ENCODE measurements around the gene ZFYVE21. TPM values are rescaled to one million over a fixed set of nuclear protein-coding genes. Genes with fewer than 3 reads are reported as not detected.

ZFYVE21 gene
- total RNA-seq, 3 donors from 2014 or later, result 49.9 to 67.1 (median 60.9) TPM

DNA sequence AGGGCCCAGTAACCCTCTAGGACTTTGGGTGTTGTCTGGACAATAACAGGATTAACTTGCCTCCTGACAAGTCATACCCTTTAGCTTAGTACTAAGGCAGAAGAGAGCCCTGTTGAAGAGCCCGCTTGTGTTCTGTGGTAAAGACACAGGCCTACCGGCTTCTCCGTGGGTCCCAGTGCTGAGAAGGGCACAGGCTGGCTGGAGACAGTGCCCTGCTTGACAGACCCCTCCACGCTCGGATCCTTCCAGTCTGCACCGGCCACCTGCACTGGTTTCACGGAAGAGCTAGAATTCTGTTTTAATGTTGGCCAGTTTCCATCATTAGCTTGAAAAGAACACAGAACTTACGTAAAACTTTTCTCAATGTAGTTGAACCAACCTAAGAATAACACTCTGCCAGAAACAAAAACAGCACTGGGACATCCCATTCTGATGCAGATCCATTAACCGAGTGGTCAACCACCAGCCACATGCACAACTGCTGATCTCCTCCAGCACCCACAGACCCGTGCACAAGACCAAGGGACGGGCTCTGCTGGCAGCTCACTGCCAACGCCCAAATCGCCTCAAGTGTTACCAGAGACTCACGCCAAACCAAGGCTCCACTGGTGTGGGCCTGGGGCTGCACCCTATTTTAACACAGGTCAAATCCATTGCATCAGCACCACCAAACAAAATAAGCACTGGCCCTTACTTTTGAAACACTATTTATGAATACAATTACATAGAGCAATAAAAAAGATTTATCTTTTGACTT is 27.1 kb downstream of the ZFYVE21 start:
- ATAC-seq, result no peak
- Histone ChIP-seq H3K4me3 (no peak overlapping the region), H3K4me1 (ENCODE audit: low read depth) (no peaks in the 10 kb centered on the region), H3K36me3 (ENCODE audit: low read depth) (no peaks in the 10 kb centered on the region), H3K9me3 (no peaks in the 10 kb centered on the region)
- intact Hi-C loops (cut with DNase I, micrococcal nuclease), result no loop called here
- no peak for DNase-seq
- TF ChIP-seq, protein P1, sequence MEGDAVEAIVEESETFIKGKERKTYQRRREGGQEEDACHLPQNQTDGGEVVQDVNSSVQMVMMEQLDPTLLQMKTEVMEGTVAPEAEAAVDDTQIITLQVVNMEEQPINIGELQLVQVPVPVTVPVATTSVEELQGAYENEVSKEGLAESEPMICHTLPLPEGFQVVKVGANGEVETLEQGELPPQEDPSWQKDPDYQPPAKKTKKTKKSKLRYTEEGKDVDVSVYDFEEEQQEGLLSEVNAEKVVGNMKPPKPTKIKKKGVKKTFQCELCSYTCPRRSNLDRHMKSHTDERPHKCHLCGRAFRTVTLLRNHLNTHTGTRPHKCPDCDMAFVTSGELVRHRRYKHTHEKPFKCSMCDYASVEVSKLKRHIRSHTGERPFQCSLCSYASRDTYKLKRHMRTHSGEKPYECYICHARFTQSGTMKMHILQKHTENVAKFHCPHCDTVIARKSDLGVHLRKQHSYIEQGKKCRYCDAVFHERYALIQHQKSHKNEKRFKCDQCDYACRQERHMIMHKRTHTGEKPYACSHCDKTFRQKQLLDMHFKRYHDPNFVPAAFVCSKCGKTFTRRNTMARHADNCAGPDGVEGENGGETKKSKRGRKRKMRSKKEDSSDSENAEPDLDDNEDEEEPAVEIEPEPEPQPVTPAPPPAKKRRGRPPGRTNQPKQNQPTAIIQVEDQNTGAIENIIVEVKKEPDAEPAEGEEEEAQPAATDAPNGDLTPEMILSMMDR (IDR thresholded peaks at IDR 0.05), result no peak

DNA sequence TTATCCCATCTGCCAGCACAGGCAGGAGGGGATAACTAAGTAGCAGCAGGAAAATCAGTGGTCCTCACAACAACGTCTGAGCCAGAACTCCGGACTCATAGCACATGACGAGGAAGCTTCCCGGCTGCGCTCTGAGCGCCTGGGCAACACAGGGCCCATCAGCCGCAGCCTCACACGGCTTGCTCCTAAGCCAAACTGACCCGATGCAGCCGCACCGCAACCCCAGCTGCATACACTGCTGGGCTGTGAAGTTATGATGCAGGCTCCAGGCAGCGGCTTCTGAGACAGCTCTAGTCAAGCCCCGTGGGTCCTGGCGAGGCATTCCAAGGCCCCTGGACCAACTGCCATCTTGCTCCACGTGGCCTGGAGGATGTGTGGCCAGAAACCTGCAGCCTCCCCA is 28.1 kb downstream of the ZFYVE21 start:
- Histone ChIP-seq H3K4me3 (no peak overlapping the region), H3K36me3 (ENCODE audit: low read depth) (no peaks in the 10 kb centered on the region), H3K4me1 (ENCODE audit: low read depth) (no peaks in the 10 kb centered on the region), H3K9me3 (no peaks in the 10 kb centered on the region)
- intact Hi-C loops (cut with DNase I, micrococcal nuclease), result no loop called here
- TF ChIP-seq, protein P1 (IDR thresholded peaks at IDR 0.05), result no peak
- ATAC-seq, result no peak
- DNase-seq, result no peak

GRCh38 chr14:103744621-103745395 is 29.2 kb downstream of the ZFYVE21 start:
- no peak for DNase-seq
- H3K36me3 ChIP-seq (ENCODE audit: low read depth), result no peaks in the 10 kb centered on the region
- H3K4me3 ChIP-seq, result no peak overlapping the region
- intact Hi-C loops (cut with DNase I, micrococcal nuclease), result no loop called here
- no peaks in the 10 kb centered on the region for H3K4me1 ChIP-seq (ENCODE audit: low read depth)
- no peak for ATAC-seq
- H3K9me3 ChIP-seq, result no peaks in the 10 kb centered on the region
- TF ChIP-seq, protein P1 (IDR thresholded peaks at IDR 0.05), result no peak

DNA sequence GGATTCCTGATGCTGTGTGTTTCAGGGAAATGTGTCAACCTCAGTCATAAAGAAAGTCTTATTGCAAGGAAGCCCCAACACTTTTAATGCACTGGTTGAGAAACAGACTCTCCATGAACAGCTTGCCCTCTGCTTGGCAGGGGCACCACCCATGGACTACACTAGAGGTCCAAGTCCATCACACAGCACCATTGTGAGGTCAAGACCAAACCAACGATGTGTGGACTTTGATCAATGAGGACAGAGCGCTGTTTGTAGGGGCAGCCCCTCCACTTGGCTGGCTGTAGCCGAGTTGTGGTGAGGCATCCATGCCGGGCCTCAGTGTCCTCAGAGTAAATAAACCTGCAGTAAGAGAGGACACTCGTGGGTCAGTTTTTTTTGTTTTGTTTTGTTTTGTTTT is 29.8 kb downstream of the ZFYVE21 start:
- ATAC-seq (peak; percentile 74), DNase-seq (no peak)
- no peaks in the 10 kb centered on the region for H3K36me3 ChIP-seq (ENCODE audit: low read depth)
- no peak overlapping the region for H3K4me3 ChIP-seq
- H3K9me3 ChIP-seq, result no peaks in the 10 kb centered on the region
- intact Hi-C loops (cut with DNase I, micrococcal nuclease), result no loop called here
- TF ChIP-seq, protein P1 (IDR thresholded peaks at IDR 0.05), result no peak
- no peaks in the 10 kb centered on the region for H3K4me1 ChIP-seq (ENCODE audit: low read depth)

DNA sequence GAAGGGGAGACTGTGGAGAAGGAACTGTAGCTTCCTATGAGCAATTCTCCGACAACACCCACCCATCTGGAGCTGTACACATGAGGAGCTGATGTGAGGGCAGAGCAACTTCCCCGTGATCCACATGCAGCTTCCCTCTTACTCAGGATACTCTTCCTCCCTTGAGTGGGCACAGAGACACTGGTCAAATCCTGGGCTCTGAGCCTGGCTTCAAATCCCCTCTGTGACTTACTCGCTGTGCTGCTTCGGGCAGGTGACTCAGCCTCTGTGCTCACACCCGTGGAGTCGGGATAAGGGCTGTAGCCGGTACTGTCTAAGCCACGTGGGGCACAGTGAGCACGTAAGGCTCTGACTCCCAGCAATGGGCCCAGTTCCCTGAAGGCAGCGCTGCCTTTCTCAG is 31.1 kb downstream of the ZFYVE21 start:
- no peak overlapping the region for H3K4me3 ChIP-seq
- no peak for DNase-seq
- no peaks in the 10 kb centered on the region for H3K9me3 ChIP-seq
- intact Hi-C loops (cut with DNase I, micrococcal nuclease), result no loop called here
- TF ChIP-seq, protein P1 (IDR thresholded peaks at IDR 0.05), result no peak
- H3K4me1 ChIP-seq (ENCODE audit: low read depth), result no peaks in the 10 kb centered on the region
- no peak for ATAC-seq
- no peaks in the 10 kb centered on the region for H3K36me3 ChIP-seq (ENCODE audit: low read depth)
